CD4-positive, alpha-beta memory T cell (primary cell): ENCODE measurements around the gene JPT1. TPM values are rescaled to one million over a fixed set of nuclear protein-coding genes. Genes with fewer than 3 reads are reported as not detected.
"Not testable (repeated sequence)": the region's sequence is repeated elsewhere in the genome, so short reads cannot be mapped to it uniquely, and the experiment has no call there.

Experiments
- CTCF ChIA-PET: fragments of 350-600 bp; sonication (Branson Sonifier 250); formaldehyde crosslinking; loops from one replicate; lab custom pipeline; 2021; ENCODE audit warnings: inconsistent platforms; ENCODE audit not compliant: partially characterized antibody; lab: Charles Lee
- POLR2A ChIA-PET: fragments of 350-600 bp; sonication (Branson Sonifier 250); formaldehyde crosslinking; loops from one replicate; lab custom pipeline; 2021; ENCODE audit not compliant: partially characterized antibody; lab: Charles Lee
- DNase-seq, 5 donors: peaks; one replicate each; pipeline versions ENCODE4 v3.0.0 to v3.0.0-alpha.2; 2020 to 2022; ENCODE audit warnings: mixed read lengths in 1 of 5
- H3K27ac ChIP-seq: one replicate; pipeline ENCODE4 v1.7.0; 2013; ENCODE audit warnings: low read depth, low read length
- H3K27me3 ChIP-seq: 2 replicates; pipeline ENCODE4 v1.7.0; 2013; ENCODE audit warnings: mild to moderate bottlenecking, low read length, moderate library complexity; ENCODE audit not compliant: insufficient read depth
- H3K36me3 ChIP-seq: 2 replicates; pipeline ENCODE4 v1.7.0; 2013; ENCODE audit warnings: mild to moderate bottlenecking, low read length, moderate library complexity; ENCODE audit not compliant: insufficient read depth
- H3K4me1 ChIP-seq: 2 replicates; pipeline ENCODE4 v1.7.0; 2013; ENCODE audit warnings: mild to moderate bottlenecking, low read length, moderate library complexity; ENCODE audit not compliant: insufficient read depth
- H3K4me3 ChIP-seq, 2 donors: one replicate each; pipeline ENCODE4 v1.7.0; 2013; ENCODE audit warnings: low read length in 2 of 2, mild to moderate bottlenecking in 1 of 2
- H3K9me3 ChIP-seq, 2 donors: one replicate each; pipeline ENCODE4 v1.7.0; 2013; ENCODE audit warnings: low read length in 2 of 2, control low read depth in 1 of 2; ENCODE audit not compliant: control insufficient read depth in 1 of 2
- H3K27ac Mint-ChIP-seq, 7 donors: one replicate each; pipeline ENCODE4 v1.8.0; 2020 to 2021; ENCODE audit warnings: mixed read lengths in 7 of 7, mild to moderate bottlenecking in 6 of 7, inconsistent platforms in 3 of 7, moderate library complexity in 3 of 7
- H3K27me3 Mint-ChIP-seq, 2 donors: one replicate each; pipeline ENCODE4 v1.8.0; 2020 to 2021; ENCODE audit warnings: mixed read lengths in 2 of 2
- H3K36me3 Mint-ChIP-seq, 2 donors: one replicate each; pipeline ENCODE4 v1.8.0; 2020 to 2021; ENCODE audit warnings: mixed read lengths in 2 of 2, inconsistent platforms in 1 of 2, mild to moderate bottlenecking in 1 of 2
- H3K4me1 Mint-ChIP-seq, 4 donors: one replicate each; pipeline ENCODE4 v1.8.0; 2020 to 2021; ENCODE audit warnings: mixed read lengths in 4 of 4, mild to moderate bottlenecking in 1 of 4
- H3K4me3 Mint-ChIP-seq, 8 donors: one replicate each; pipeline ENCODE4 v1.8.0; 2020 to 2021; ENCODE audit warnings: mixed read lengths in 8 of 8, mild to moderate bottlenecking in 7 of 8, moderate library complexity in 6 of 8, inconsistent platforms in 3 of 8
- H3K9me3 Mint-ChIP-seq, 8 donors: one replicate each; pipeline ENCODE4 v1.8.0; 2020 to 2021; ENCODE audit warnings: mixed read lengths in 8 of 8, mild to moderate bottlenecking in 5 of 8, inconsistent platforms in 3 of 8, moderate library complexity in 1 of 8
- intact Hi-C: fragments of 100-400 bp; cut with micrococcal nuclease; formaldehyde crosslinking; loops from one replicate; pipeline ENCODE4 v1.15.1; 2023
- polyA plus RNA-seq, 2 donors: library from polyadenylated mRNA; unstranded; fragments of 300-500 nt; fragmentation: Illumina TruSeq; gene quantifications; one replicate each; pipeline ENCODE4 v1.2.3, GENCODE V29; 2021
- total RNA-seq, 2 experiments: library from RNA; stranded (reverse); gene quantifications; one replicate each; pipeline ENCODE4 v1.2.3, GENCODE V29; 2021

Gene JPT1
- total and polyA plus RNA-seq, 4 experiments from 2014 or later: 37.8 to 130 (median 72.2) TPM

DNA sequence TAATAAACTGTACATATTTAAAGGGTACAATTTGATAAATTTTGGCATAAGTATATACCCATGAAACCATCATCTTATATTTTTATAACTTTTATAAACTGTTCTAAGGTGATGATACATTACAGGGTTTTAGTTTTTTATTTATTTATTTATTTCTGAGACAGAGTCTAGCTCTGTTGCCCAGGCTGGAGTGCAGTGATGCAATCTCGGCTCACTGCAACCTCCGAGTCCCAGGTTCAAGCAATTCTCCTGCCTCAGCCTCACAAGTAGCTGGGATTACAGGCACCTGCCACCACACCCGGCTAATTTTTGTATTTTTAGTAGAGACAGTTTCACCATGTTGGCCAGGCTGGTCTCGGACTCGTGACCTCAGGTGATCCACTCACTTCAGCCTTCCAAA lies 26.4 kb downstream of the JPT1 start:
- peak overlapping the region in 1 of 8 donors; percentile 52 for H3K4me3 Mint-ChIP-seq
- intact Hi-C loops, H3K27ac ChIP-seq, H3K4me3 ChIP-seq, H3K36me3 ChIP-seq, H3K27me3 ChIP-seq, H3K9me3 Mint-ChIP-seq, H3K27me3 Mint-ChIP-seq, H3K9me3 ChIP-seq, DNase-seq: not testable (repeated sequence)
- peaks cover 4 to 10% of the 10 kb centered on the region in 2 donors for H3K36me3 Mint-ChIP-seq
- H3K4me1 Mint-ChIP-seq: peaks cover 27 to 50% (median 36%) of the 10 kb centered on the region in 4 donors
- CTCF ChIA-PET: interaction anchor here (0.8 to 5.4 kb wide), 3 partner anchors 14 to 74 kb away, joined by 3 to 56 read pairs (median 3); no protein-coding TSS in a partner anchor
- peaks cover 43% of the 10 kb centered on the region for H3K4me1 ChIP-seq
- peak overlapping the region in 1 of 7 donors; percentile 59 for H3K27ac Mint-ChIP-seq
- POLR2A ChIA-PET: interaction anchor here (6.9 kb wide), 1 partner anchor 14 kb away, joined by 97 read pairs; the partner anchor contains the start of gene ARMC7

DNA sequence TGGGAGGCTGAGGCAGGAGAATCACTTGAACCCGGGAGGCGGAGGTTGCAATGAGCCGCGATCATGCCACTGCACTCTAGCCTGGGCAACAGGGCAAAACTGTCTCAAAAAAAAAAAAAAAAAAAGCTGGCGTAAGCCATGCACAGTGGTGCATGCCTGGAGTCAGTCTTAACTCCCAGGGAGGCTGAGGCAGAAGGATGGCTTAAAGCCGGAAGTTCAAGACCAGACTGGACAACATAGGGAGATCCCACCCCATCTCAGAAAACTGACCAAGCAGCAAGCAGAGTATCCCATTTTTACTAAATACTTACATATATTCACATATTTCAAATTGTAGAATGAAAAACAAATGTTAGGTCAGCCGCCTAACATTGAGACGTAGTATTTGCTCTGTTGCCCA lies 27.4 kb downstream of the JPT1 start:
- ChIA-PET POLR2A (interaction anchor here (4.3 kb wide), 1 partner anchor 17 kb away, joined by 13 read pairs; the partner anchor contains the start of gene ARMC7), CTCF (interaction anchor here (0.6 to 5.4 kb wide), 4 partner anchors 10 to 77 kb away, joined by 3 to 56 read pairs (median 4); partner anchors contain the start of gene ARMC7)
- no peaks in the 10 kb centered on the region for H3K9me3 Mint-ChIP-seq
- no peak for DNase-seq
- Histone ChIP-seq H3K36me3 (peaks cover 5% of the 10 kb centered on the region), H3K27me3 (no peaks in the 10 kb centered on the region), H3K27ac (no peak overlapping the region), H3K4me1 (peaks cover 42% of the 10 kb centered on the region), H3K9me3 (no peaks in the 10 kb centered on the region), H3K4me3 (no peak overlapping the region)
- H3K4me3 Mint-ChIP-seq: no peak overlapping the region
- H3K27me3 Mint-ChIP-seq: no peaks in the 10 kb centered on the region
- peak overlapping the region in 1 of 7 donors; percentile 81 for H3K27ac Mint-ChIP-seq
- intact Hi-C loops: no loop called here
- peaks cover 25 to 44% (median 32%) of the 10 kb centered on the region in 4 donors for H3K4me1 Mint-ChIP-seq
- H3K36me3 Mint-ChIP-seq: peaks cover 4 to 10% of the 10 kb centered on the region in 2 donors

DNA sequence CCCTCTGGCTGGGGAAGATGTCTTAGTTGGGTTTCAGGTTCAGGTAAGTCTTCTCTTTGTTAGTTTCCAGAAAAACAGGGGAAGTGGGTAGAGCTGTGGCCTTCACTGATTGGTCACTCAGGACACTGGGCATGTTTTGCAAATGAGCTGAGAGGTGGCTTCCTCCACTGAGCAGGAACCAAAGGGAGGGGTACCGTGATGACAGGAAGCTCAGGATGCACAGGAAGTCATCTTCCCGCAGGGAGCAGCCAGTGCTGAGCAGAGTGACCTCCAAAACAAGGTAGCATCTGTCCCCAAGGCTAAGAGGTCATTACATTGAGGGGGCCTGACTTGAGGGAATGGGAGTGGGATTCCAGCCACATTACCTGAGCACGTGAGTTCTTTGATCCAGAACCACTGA lies 28.3 kb downstream of the JPT1 start:
- Mint-ChIP-seq H3K36me3 (peaks cover 9 to 12% of the 10 kb centered on the region in 2 donors), H3K27ac (peak overlapping the region in 6 of 7 donors; percentile 55 to 92 (median 87)), H3K4me1 (peaks cover 26 to 45% (median 33%) of the 10 kb centered on the region in 4 donors), H3K4me3 (peak overlapping the region in 3 of 8 donors; percentile 6 to 47 (median 25)), H3K27me3 (no peaks in the 10 kb centered on the region), H3K9me3 (no peaks in the 10 kb centered on the region)
- no peaks in the 10 kb centered on the region for H3K27me3 ChIP-seq
- no peak for DNase-seq
- H3K9me3 ChIP-seq: no peaks in the 10 kb centered on the region
- POLR2A ChIA-PET: interaction anchor here (1.2 to 4.3 kb wide), 4 partner anchors 11 to 22 kb away, joined by 3 to 27 read pairs (median 12); partner anchors contain the start of gene ARMC7
- H3K36me3 ChIP-seq: peaks cover 7% of the 10 kb centered on the region
- CTCF ChIA-PET: interaction anchor here (0.9 to 5.4 kb wide), 4 partner anchors 9 to 45 kb away, joined by 3 to 56 read pairs (median 4); partner anchors contain the start of gene ARMC7
- peaks cover 42% of the 10 kb centered on the region for H3K4me1 ChIP-seq
- H3K4me3 ChIP-seq: no peak overlapping the region
- intact Hi-C loops: no loop called here
- no peak overlapping the region for H3K27ac ChIP-seq

DNA sequence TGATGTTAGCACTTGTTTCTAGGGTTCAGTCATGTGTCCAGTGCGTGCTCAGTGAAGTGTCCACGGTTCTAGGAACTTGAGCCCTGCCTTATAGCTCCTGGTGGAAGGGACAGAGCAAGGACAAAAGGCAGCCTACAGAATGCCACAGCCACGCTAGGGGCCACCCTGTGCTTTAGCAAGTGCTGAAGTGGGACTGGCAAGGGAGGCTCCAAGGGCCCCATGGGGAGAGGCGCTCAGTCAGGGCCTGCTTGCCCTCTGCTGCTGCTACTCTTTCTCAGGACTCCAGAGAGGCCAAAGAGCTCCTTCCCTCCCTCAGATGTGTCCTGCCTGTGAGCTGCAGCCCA lies 29.5 kb downstream of the JPT1 start:
- CTCF ChIA-PET: interaction anchor here (1.2 to 5.4 kb wide), 8 partner anchors 9 to 77 kb away, joined by 3 to 56 read pairs (median 4); no protein-coding TSS in a partner anchor
- peak overlapping the region in 5 of 7 donors; percentile 79 to 93 (median 91) for H3K27ac Mint-ChIP-seq
- DNase-seq: no peak
- Histone ChIP-seq H3K4me3 (no peak overlapping the region), H3K27ac (peak overlapping the region; percentile 21), H3K36me3 (peaks cover 7% of the 10 kb centered on the region), H3K4me1 (peaks cover 32% of the 10 kb centered on the region), H3K9me3 (no peaks in the 10 kb centered on the region), H3K27me3 (no peaks in the 10 kb centered on the region)
- H3K9me3 Mint-ChIP-seq: no peaks in the 10 kb centered on the region
- H3K27me3 Mint-ChIP-seq: no peaks in the 10 kb centered on the region
- H3K4me3 Mint-ChIP-seq: peak overlapping the region in 4 of 8 donors; percentile 10 to 46 (median 22)
- H3K4me1 Mint-ChIP-seq: peaks cover 25 to 43% (median 30%) of the 10 kb centered on the region in 4 donors
- intact Hi-C loops: no loop called here
- POLR2A ChIA-PET: interaction anchor here (1.0 to 4.3 kb wide), 13 partner anchors 10 to 137 kb away, joined by 3 to 27 read pairs (median 5); partner anchors contain the start of genes ARMC7, ATP5PD, GGA3 and JPT1
- H3K36me3 Mint-ChIP-seq: peaks cover 12 to 15% of the 10 kb centered on the region in 2 donors

DNA sequence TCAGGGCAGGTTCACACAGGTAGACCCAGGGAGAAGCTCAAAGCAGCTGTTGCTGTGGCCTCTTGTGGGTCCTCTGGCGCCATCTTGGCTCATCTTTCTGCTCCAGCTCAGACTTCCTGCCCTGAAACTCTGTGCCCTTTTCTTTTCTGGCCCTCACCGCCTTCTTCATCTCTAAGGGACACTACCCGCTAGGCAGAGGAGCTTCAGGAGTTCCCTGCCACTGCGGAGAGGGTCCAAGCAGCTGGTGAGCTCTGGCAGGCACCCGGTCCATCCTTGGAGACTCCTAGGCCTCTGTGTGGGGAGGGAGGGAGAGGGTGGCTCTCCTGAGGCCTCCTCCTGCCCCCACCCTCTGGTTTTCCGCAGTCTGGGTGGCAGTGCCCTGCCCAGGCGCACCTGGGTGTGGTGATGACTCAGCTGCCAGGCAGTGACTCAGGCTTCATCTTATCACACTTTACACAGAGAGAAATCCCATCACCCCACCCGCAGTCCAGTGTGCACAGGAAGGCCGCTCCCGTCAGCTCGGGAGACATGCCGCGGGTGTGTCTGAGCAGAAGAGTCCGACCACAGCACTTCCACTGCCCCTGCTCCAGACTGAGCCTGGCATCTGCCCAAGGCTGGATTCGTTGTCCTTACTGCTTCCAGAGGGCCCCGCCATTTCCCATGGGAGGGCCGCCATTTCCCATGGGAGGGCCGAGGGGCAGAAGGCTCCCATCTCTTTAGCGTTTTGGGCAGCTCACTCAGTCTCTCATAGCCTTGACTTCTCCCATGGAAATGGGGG lies 30.1 kb downstream of the JPT1 start:
- POLR2A ChIA-PET: interaction anchor here (0.8 to 4.3 kb wide), 15 partner anchors 8 to 138 kb away, joined by 3 to 27 read pairs (median 5); partner anchors contain the start of genes ARMC7, ATP5PD, GGA3 and JPT1

DNA sequence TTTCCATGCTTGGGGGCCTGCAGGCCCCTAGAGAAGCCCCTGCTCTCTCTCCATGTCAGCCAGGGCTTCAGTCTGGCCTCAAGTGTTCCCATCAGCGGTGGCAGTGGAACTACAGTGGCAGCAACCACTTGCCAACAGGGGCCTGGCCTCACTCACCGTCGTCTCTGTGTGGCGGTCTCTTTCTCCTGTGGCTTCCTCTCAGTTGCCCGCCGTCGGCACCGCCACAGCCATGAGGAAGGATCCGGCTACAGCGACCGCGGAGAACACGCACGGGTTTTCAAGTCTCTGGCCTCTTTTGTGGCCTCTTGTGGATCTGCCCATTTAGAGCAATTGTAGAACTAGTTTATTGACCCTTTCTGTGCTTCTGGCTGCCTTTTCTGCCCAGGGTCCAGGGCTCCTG lies 36.0 kb downstream of the JPT1 start:
- POLR2A ChIA-PET: interaction anchor here (9.9 kb wide), 1 partner anchor 13 kb away, joined by 97 read pairs; the partner anchor contains the start of gene NT5C
- H3K27ac Mint-ChIP-seq: peak overlapping the region in 2 of 7 donors; percentile 19 to 53
- no peak overlapping the region for H3K4me3 Mint-ChIP-seq
- no peaks in the 10 kb centered on the region for H3K9me3 Mint-ChIP-seq
- Histone ChIP-seq H3K9me3 (no peaks in the 10 kb centered on the region), H3K4me3 (no peak overlapping the region), H3K27ac (no peak overlapping the region), H3K36me3 (peaks cover 4% of the 10 kb centered on the region), H3K4me1 (peaks cover 15% of the 10 kb centered on the region), H3K27me3 (no peaks in the 10 kb centered on the region)
- peaks cover 16 to 30% (median 23%) of the 10 kb centered on the region in 4 donors for H3K4me1 Mint-ChIP-seq
- CTCF ChIA-PET: interaction anchor here (9.1 to 9.9 kb wide), 4 partner anchors 13 to 156 kb away, joined by 89 to 325 read pairs (median 218); partner anchors contain the start of genes NT5C and NUP85
- H3K36me3 Mint-ChIP-seq: peaks cover 24 to 26% of the 10 kb centered on the region in 2 donors
- intact Hi-C loops: no loop called here
- DNase-seq: no peak
- no peaks in the 10 kb centered on the region for H3K27me3 Mint-ChIP-seq

More for the DNA sequence above, 30.1 kb downstream of the JPT1 start:
- intact Hi-C loops: no loop called here
- peak overlapping the region in 7 of 8 donors; percentile 4 to 75 (median 46) for H3K4me3 Mint-ChIP-seq
- H3K27ac Mint-ChIP-seq: peak overlapping the region; percentile 67 to 93 (median 85)
- H3K9me3 Mint-ChIP-seq: no peaks in the 10 kb centered on the region
- Histone ChIP-seq H3K27me3 (no peaks in the 10 kb centered on the region), H3K36me3 (peaks cover 4% of the 10 kb centered on the region), H3K4me1 (peaks cover 30% of the 10 kb centered on the region), H3K27ac (peak overlapping the region; percentile 21), H3K4me3 (no peak overlapping the region), H3K9me3 (no peaks in the 10 kb centered on the region)
- H3K4me1 Mint-ChIP-seq: peaks cover 24 to 40% (median 30%) of the 10 kb centered on the region in 4 donors
- peak in 4 of 5 donors; percentile 30 to 79 (median 40) for DNase-seq
- no peaks in the 10 kb centered on the region for H3K27me3 Mint-ChIP-seq
- CTCF ChIA-PET: interaction anchor here (0.9 to 5.4 kb wide), 10 partner anchors 10 to 162 kb away, joined by 3 to 56 read pairs (median 3); no protein-coding TSS in a partner anchor
- peaks cover 12 to 15% of the 10 kb centered on the region in 2 donors for H3K36me3 Mint-ChIP-seq
